ENCODE data around the gene IKZF5. TPM values are rescaled to one million over a fixed set of nuclear protein-coding genes. Genes with fewer than 3 reads are reported as not detected.

Gene IKZF5
- total and polyA plus RNA-seq, 2 donors (not counting 1 experiment from before 2014, with no cell fraction given): 15.8 to 24.6 TPM

DNA sequence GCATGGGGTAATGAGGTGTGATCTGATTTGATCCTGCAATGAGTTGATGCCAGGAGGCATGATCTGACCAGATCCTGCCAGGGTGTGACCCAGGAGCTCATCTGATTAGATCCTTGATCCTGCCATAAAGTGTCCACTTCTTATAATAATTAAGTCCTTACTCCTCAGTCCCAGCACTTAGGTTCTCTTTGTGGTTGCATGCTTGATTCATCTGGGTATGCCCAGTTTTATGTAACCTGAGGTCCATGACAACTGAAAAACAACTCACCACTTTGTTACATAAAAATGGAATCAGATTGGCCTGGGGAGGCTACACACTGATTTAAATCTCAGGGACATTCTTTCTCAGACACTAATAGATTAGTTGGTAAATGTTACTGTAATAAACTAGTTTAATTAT, 19.3 kb upstream of the IKZF5 start:
- no peaks in the 10 kb centered on the region for H3K36me3 ChIP-seq (replicated peaks in 1 of 2; ENCODE audit: control extremely low read depth in 1 of 2, control insufficient read depth in 1 of 2, extremely low read depth in 1 of 2, insufficient read depth in 2 of 2, low read length in 1 of 2)
- no peak overlapping the region for H3K27ac ChIP-seq (ENCODE audit: low read length in 2 of 2)
- TF ChIP-seq, protein P1, sequence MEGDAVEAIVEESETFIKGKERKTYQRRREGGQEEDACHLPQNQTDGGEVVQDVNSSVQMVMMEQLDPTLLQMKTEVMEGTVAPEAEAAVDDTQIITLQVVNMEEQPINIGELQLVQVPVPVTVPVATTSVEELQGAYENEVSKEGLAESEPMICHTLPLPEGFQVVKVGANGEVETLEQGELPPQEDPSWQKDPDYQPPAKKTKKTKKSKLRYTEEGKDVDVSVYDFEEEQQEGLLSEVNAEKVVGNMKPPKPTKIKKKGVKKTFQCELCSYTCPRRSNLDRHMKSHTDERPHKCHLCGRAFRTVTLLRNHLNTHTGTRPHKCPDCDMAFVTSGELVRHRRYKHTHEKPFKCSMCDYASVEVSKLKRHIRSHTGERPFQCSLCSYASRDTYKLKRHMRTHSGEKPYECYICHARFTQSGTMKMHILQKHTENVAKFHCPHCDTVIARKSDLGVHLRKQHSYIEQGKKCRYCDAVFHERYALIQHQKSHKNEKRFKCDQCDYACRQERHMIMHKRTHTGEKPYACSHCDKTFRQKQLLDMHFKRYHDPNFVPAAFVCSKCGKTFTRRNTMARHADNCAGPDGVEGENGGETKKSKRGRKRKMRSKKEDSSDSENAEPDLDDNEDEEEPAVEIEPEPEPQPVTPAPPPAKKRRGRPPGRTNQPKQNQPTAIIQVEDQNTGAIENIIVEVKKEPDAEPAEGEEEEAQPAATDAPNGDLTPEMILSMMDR (IDR thresholded peaks at IDR 0.05): no peak
- no peak for TF ChIP-seq EZH2 (IDR thresholded peaks at IDR 0.05; ENCODE audit: borderline replicate concordance, insufficient read depth, low read depth, low read length, poor library complexity, severe bottlenecking)
- H3K4me3 Mint-ChIP-seq: no peak overlapping the region
- no peaks in the 10 kb centered on the region for H3K27me3 Mint-ChIP-seq
- ChIA-PET CTCF (interaction anchor here (2.2 kb wide), 1 partner anchor 15 kb away, joined by 5 read pairs; no protein-coding TSS in a partner anchor), POLR2A (no interaction called here)
- peaks cover 0 to 4% of the 10 kb centered on the region in 2 donors for H3K4me1 ChIP-seq (ENCODE audit: control insufficient read depth in 2 of 2, insufficient read depth in 2 of 2, low read length in 2 of 2)
- no peaks in the 10 kb centered on the region for H3K9me3 Mint-ChIP-seq (ENCODE audit: insufficient read depth)
- ATAC-seq (ENCODE audit: low read depth) (no peak), DNase-seq (no peak)
- H3K79me2 ChIP-seq (ENCODE audit: control insufficient read depth, insufficient read depth, low read length): no peaks in the 10 kb centered on the region
- H3K9me3 ChIP-seq (ENCODE audit: control extremely low read depth in 1 of 3, control insufficient read depth in 2 of 3, insufficient read depth in 1 of 3, low read length in 2 of 3): no peaks in the 10 kb centered on the region
- H3K9ac ChIP-seq (ENCODE audit: low read length): no peak overlapping the region
- H2AFZ ChIP-seq (ENCODE audit: insufficient read depth, low read depth, low read length, poor library complexity, severe bottlenecking): no peak overlapping the region
- H3K4me2 ChIP-seq (replicated peaks; ENCODE audit: low read depth, low read length, poor library complexity, severe bottlenecking): no peak overlapping the region
- intact Hi-C loops (cut with micrococcal nuclease): no loop called here
- H3K27ac Mint-ChIP-seq: no peak overlapping the region
- no peaks in the 10 kb centered on the region for H4K20me1 ChIP-seq (ENCODE audit: control insufficient read depth, insufficient read depth, low read length, poor library complexity, severe bottlenecking)
- no peak overlapping the region for H3K4me3 ChIP-seq (ENCODE audit: control extremely low read depth in 1 of 5, extremely low read depth in 1 of 5, insufficient read depth in 1 of 5, low read depth in 2 of 5, low read length in 4 of 5)
- H3K4me1 Mint-ChIP-seq: peaks cover 15% of the 10 kb centered on the region
- H3K27me3 ChIP-seq (replicated peaks in 1 of 4; ENCODE audit: control extremely low read depth in 1 of 4, control insufficient read depth in 3 of 4, insufficient read depth in 4 of 4, low read length in 3 of 4): no peaks in the 10 kb centered on the region

DNA sequence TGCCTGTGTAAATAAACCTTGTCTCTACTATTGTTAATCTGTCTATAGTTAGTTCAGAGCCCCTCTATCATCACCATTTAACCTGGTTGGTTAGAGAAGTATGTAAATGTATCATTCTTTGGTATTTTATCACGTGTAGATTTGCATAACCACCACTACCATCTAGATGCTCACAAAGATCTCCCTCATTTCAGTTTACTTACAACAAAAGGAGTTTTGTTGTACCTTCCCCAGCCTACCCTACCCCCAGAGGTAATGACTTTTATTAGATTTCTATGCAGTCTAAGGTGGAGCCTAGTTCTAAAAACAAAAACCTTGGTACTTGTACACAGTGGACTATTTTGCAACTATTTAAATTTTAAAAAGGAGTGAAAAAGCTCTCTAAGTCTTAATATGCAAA, 17.7 kb upstream of the IKZF5 start:
- intact Hi-C loops (cut with micrococcal nuclease): no loop called here
- CTCF ChIA-PET: no interaction called here
- WGBS (ENCODE audit: insufficient coverage): no CpG with 5 or more reads among the region's 1 CpG

More for the DNA sequence above, 17.7 kb upstream of the IKZF5 start:
- Mint-ChIP-seq H3K27ac (no peak overlapping the region), H3K9me3 (ENCODE audit: insufficient read depth) (no peaks in the 10 kb centered on the region), H3K4me1 (peaks cover 15% of the 10 kb centered on the region), H3K4me3 (no peak overlapping the region), H3K27me3 (no peaks in the 10 kb centered on the region)
- Histone ChIP-seq H3K9me3 (ENCODE audit: control extremely low read depth in 1 of 3, control insufficient read depth in 2 of 3, insufficient read depth in 1 of 3, low read length in 2 of 3) (no peaks in the 10 kb centered on the region), H3K27ac (ENCODE audit: low read length in 2 of 2) (no peak overlapping the region), H3K79me2 (ENCODE audit: control insufficient read depth, insufficient read depth, low read length) (no peaks in the 10 kb centered on the region), H3K4me3 (ENCODE audit: control extremely low read depth in 1 of 5, extremely low read depth in 1 of 5, insufficient read depth in 1 of 5, low read depth in 2 of 5, low read length in 4 of 5) (no peak overlapping the region), H3K4me2 (replicated peaks; ENCODE audit: low read depth, low read length, poor library complexity, severe bottlenecking) (no peak overlapping the region), H3K36me3 (replicated peaks in 1 of 2; ENCODE audit: control extremely low read depth in 1 of 2, control insufficient read depth in 1 of 2, extremely low read depth in 1 of 2, insufficient read depth in 2 of 2, low read length in 1 of 2) (no peaks in the 10 kb centered on the region), H3K27me3 (replicated peaks in 1 of 4; ENCODE audit: control extremely low read depth in 1 of 4, control insufficient read depth in 3 of 4, insufficient read depth in 4 of 4, low read length in 3 of 4) (no peaks in the 10 kb centered on the region), H3K9ac (ENCODE audit: low read length) (no peak overlapping the region), H2AFZ (ENCODE audit: insufficient read depth, low read depth, low read length, poor library complexity, severe bottlenecking) (no peak overlapping the region), H4K20me1 (ENCODE audit: control insufficient read depth, insufficient read depth, low read length, poor library complexity, severe bottlenecking) (no peaks in the 10 kb centered on the region), H3K4me1 (ENCODE audit: control insufficient read depth in 2 of 2, insufficient read depth in 2 of 2, low read length in 2 of 2) (peaks cover 0 to 4% of the 10 kb centered on the region in 2 donors)
- DNase-seq: no peak
- no peak for ATAC-seq (ENCODE audit: low read depth)
- POLR2A ChIA-PET: no interaction called here
- TF ChIP-seq, protein P1 (IDR thresholded peaks at IDR 0.05): no peak
- no peak for TF ChIP-seq EZH2 (IDR thresholded peaks at IDR 0.05; ENCODE audit: borderline replicate concordance, insufficient read depth, low read depth, low read length, poor library complexity, severe bottlenecking)

Measured in B cell (primary cell).